ENCODE results near the gene ARHGAP15. TPM values are rescaled to one million over a fixed set of nuclear protein-coding genes. Genes with fewer than 3 reads are reported as not detected.
A peak's percentile ranks its signal among the peaks of the same experiment; 100 is the strongest.

Gene ARHGAP15
- total RNA-seq, 1 donor from 2014 or later: 33.8 TPM

- DNase-seq: no peak
Observed at GRCh38 chr2:143588746-143589145, 459.5 kb downstream of the ARHGAP15 start.

DNA sequence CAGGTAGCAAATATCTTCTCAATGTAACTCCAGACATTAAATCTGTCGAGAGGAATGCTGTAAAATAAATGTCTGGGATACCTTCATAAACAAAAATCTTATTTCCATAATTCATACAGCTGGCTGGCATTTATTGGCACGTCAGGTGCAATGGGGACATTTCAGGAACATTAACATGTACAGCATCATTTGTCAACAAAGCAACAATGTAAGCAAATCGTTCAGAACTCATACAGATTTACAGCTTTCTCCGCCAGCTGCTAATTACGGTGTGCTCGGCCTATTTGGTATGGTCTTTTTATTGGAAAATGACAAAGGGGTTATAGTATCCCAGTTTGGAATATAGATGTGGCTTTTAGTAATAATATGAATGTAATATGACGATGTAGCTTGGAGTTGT is 464.9 kb downstream of the ARHGAP15 start:
- no peak for DNase-seq

DNA sequence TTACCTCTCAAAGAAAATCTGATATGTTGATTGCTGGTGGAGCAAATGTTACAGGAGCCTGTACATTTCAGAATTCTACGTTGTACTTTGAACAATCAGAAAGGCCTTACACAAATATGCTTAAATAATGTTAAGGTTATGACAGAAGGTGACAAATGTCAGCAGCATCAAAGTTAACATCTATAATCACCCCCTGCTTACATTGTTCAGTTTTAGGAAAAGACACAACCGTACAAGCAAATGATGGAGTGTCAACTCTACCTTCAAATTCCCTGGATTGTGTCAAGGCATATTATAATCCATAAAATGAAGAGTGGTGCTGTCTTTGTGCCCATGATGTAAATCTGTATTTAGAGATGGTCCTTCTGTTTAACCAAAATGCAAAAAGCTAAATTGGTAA is 465.5 kb downstream of the ARHGAP15 start:
- no peak for DNase-seq

DNA sequence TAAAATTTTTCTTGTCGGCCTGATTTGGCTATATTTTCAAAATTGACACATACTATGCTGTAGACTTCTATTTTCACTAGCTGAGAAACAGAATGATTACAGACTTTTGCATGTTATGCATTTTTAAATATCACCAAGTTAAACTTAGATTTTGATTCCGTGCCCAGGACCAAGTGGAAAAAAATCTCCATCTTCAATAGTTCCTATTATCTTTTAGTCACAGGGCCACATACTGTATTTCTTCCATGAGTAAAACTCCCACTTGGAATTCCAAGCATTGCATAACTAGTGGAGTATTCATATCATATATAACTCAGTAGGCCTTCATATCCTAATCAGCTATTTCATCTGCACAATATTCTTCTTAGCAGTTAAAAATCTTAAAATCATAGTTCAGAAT is 470.9 kb downstream of the ARHGAP15 start:
- peak; percentile 25 for DNase-seq

DNA sequence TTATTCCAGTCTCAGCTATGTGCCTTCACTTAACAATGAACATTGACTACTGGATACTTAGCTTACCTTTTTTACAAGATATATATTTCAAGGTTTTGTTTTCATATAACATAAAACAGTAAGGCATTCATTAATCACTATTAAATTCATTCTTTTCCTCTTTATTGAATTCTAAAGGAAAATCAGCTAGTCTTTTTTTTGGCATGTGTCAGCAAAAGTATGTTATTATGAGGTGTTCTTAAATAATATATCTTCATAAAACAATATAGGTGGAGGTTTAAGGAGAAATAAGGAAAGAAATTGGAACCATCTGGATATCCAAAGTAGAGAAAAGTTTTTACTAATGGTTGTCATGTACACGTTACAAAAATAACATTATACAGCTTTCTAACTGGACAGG is 472.6 kb downstream of the ARHGAP15 start:
- no peak for DNase-seq

DNA sequence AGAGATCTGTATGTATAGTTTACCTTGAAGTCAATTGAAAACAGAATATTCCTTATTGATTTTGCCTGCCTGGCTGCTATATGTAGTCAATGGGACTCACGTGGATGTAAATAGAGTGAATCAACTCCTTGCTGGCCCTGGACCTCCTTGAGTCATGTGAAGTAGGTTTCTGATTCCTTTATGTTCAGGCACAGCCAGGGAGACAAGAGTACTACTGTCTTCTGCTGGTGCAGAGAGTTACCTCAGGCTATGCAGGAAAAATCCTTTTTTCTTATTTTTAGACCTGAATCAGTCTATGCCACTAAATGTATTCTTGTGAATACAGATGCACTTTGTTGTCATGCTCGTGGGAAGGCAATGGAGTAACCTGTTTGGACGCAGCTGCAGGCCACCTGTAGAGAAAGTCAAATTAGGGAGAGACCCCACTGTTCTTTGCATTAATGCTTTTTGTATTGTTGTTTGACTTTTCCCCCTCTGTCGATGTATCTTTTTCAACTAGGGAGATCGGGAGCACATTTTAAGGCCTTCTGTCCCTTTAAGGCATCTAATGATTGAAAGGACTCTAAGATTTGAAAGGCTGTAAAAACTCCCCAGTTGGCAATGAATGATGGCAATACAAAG is 473.9 kb downstream of the ARHGAP15 start:
- no peak for DNase-seq

- DNase-seq: no peak
Observed at GRCh38 chr2:143603846-143604565, 474.8 kb downstream of the ARHGAP15 start.

DNA sequence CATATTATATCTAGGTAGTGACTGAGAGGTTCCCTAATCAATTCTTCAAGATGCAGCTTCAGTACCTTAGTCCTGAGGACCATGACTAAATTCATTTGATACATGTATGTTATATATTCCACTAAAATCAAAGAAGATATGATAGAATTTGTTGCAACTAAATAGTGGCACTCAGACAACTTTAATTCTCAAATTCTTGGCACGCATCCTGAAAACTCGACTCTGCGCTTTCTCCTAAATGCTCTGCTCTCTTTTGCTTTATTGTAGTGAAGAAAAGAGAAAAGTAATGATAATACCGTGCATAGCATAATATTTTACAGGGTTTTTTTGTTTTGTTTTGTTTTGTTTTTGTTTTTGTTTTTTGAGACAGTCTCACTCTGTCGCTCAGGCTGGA is 475.3 kb downstream of the ARHGAP15 start:
- no peak for DNase-seq

GRCh38 chr2:143607231-143608062 is 478.2 kb downstream of the ARHGAP15 start:
- peak; percentile 73 for DNase-seq

DNA sequence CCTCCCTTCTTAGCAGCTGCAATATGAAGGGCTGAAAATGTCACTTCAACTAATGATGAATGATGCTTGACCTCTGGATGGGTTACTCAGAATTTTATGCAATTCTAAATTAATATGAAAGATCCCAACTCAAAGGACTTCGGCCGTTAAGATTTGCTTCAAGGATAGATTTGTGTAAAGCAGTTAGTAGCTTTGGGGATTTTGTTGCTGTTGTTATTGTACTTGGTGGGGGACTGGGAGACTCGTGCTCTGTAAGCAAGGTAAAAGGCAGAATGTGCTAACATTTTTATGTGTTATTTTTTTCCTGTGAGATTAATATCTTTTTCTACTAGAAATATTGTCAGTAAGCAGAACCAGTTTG is 478.8 kb downstream of the ARHGAP15 start:
- DNase-seq: no peak

- DNase-seq: no peak
Observed at GRCh38 chr2:143608758-143609157, 479.5 kb downstream of the ARHGAP15 start.

DNA sequence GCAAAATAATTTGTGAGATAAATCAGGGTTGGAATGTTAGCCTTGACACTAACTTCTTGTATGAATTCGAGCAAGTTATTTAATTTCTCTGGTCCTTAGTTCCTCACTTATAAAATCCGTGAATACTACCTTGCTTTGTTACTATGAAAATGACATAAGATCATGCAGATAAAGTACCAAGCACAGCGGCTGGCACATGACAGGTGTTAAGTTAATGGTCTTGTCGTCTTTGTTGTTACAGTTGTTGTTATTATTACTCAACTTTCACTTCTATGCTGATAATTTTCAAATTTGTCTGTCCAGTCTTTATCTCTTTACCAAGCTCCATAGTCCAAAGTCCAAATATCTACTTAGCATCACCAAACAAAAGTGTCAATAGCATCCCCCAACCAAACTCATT is 482.1 kb downstream of the ARHGAP15 start:
- no peak for DNase-seq

DNA sequence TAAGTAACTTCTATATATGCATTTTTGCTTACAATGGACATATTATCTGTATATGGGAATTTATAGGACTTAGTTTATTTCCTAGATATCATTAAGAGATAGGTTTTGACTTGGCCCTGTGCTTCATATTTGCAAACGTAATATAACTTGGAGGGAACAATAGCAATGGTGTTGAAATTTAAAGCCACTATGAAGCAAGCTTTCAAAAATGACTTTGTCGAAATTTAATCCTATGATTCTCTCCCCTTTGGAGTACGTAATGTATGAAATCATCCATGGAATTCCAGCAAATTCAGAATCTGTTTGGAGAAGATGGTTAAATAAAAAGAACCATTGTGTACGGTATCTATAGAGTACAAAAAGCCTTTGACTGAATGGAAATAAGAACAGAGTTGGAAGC is 486.3 kb downstream of the ARHGAP15 start:
- peak; percentile 69 for DNase-seq

DNA sequence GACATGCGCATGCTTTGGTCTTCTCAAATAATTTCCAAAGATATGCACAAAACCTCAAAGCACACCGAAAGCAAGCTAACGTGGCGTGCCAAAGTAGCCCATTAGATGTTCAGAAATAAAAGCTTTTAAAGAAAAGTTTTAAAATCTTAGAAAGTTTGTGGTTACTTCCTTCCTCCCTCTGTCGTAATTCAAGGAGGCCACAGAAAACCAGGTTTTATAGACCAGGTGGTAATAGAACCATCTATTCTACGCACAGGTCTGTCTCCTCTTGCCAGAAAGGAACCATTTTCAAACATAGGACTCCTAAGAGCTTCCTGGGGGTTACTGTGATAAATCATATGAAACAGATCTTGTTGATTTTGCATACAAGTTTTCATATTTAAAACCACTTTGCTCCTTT is 487.2 kb downstream of the ARHGAP15 start:
- no peak for DNase-seq

DNA sequence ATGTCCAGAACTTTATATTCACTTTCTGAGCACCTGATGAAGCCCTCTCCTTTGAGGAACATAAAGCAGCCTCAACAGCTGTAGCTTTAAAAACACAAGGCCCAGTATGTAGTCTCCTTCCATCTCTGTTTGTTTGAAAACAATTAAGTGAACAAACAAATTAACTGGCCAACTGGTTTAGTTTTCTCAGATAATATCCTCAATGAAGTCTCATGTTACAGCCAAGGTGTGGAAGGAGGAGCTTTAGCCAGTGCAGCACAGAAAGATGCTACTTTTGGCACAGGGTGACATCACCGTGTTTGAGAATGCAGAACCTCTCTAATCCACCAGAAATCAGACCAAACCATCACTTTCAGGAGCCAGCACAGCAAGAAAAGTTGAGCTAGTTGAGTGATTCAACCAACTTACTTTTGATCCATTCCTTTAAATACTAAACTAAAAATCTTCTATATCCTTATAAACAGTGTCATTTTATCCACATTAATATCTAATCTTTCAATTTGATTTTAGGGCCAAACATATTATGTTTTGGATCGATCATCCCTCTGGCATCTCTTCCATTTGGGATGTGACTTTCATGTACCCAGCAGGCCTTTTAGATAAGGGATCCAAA is 488.7 kb downstream of the ARHGAP15 start:
- no peak for DNase-seq

DNA sequence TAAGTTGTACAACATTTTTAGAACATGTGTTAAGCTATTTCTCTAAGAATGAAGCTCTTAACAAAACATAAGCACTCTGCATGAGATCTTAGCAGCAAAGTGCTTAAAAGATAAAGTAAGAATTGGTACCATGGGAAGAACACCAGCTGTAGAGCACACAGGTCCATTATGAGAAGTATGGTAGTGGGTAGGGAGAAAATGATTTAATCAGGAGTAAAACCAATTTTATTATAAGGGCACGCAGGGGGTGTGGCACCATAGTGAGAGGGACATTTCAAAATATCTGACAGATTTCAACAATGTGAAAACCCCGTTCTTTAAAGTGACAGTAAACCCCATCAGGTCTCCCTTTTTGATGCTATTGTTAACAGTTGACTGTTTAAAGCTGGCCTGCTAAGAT is 492.9 kb downstream of the ARHGAP15 start:
- no peak for DNase-seq

DNA sequence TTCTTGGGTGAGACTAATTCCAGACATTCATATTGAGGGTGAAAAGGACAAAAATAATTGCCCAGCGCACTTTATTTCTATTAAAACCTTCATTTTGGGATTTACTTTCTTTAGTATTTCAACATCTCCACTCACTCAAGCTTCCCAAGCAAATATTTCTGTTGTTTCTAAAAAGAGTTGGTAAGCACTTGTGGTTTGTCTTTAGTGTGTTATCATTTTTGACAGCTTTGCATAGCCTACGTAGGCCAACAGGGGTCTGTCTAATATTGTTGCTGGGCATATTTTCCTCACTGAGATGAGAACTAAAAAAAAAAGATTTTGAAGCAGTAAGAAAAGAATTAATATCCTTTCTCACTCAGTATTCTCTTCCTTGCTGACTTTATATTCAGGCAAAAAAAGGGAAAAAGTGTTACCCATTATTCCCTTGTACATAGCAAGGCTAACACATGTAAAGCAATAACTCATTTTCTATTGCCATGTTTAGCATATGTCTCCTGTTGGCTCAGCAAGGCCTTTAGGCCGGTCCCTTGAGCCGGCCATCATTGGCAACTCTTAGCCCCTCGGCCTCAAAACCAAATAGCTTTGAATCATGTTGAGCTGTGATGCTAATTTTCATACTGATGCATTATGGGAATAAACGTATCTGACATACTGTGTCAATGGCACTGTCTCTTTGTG is 494.2 kb downstream of the ARHGAP15 start:
- peak; percentile 10 for DNase-seq

GRCh38 chr2:143623909-143624260 is 494.7 kb downstream of the ARHGAP15 start:
- DNase-seq: no peak

GRCh38 chr2:143629340-143629739 is 500.1 kb downstream of the ARHGAP15 start:
- DNase-seq: peak; percentile 10

DNA sequence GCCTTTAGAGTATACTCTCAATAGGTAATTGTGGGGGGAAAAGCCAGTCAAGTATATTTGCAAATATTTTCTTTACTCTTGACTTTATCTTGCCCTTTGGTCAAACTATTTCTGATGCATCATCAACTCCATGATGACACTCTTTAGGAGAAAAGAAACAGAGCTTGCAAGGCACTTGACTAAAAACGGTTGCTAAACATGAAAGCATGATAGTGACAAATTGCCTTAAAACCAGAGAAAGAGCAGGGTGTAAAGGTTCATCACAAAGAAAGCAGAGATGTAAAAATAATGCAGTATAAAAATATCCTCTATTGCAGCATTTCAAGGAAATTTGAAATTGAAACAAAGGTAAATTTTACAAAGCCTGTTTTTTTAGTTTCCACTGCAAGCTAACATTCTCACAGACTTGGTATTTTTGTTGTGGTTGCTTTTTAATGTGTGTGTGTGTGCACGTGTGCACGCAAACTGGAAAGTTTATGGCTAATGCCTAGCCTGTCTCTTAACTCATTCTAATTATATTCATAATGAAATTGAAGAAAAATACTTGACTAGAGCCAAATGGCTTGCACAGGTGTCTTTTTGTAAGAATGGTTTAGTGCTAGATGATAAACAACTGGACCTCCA is 503.6 kb downstream of the ARHGAP15 start:
- DNase-seq: no peak

- no peak for DNase-seq
Observed at GRCh38 chr2:143633419-143633818, 504.2 kb downstream of the ARHGAP15 start.

DNA sequence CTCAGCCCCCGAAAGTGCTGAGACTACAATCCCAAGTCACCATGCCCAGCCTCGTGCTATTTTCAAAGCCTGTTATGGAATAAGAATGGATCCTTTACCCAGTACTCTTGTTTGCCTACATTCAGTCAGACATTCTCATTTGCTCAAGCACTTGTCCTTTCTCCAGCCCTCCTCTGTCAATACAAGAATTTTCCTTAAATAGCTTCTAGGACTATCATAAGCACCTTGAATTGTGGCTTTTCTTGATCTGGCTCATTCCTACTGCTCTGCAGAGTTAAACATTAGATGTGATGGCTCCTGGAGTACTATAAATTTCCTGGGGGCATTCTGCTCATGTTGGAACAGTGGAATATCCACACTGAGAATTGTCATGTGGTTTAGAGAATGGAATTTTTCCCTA is 506.1 kb downstream of the ARHGAP15 start:
- no peak for DNase-seq
